Ureter (tissue), 1 donor: Measurements from ENCODE around the gene COX19. TPM values are rescaled to one million over a fixed set of nuclear protein-coding genes. Genes with fewer than 3 reads are reported as not detected.

Source experiments
- DNase-seq: peaks from one replicate; pipeline ENCODE4 v3.0.0-alpha.2; 2020; ENCODE audit warnings: low spot score
- total RNA-seq: library from RNA; stranded (reverse); gene quantifications from one replicate; pipeline ENCODE4 v1.2.4, GENCODE V29; 2023
- donor health status: DM: yes; HTN: yes; CAD: no.

COX19 gene
- total RNA-seq, 1 donor from 2014 or later: 14.6 TPM

GRCh38 chr7:992709-993607 lies 17.6 kb upstream of the COX19 start:
- peak; percentile 97 for DNase-seq

- no peak for DNase-seq
Measured at GRCh38 chr7:991729-992656, 16.6 kb upstream of the COX19 start.

GRCh38 chr7:990933-991728 lies 15.8 kb upstream of the COX19 start:
- no peak for DNase-seq

- DNase-seq: no peak
Measured at GRCh38 chr7:990352-990932, 15.1 kb upstream of the COX19 start.

GRCh38 chr7:988963-989529 lies 13.7 kb upstream of the COX19 start:
- DNase-seq: no peak

GRCh38 chr7:988426-988911 lies 13.1 kb upstream of the COX19 start:
- DNase-seq: no peak

- no peak for DNase-seq
Measured at GRCh38 chr7:987909-988308, 12.6 kb upstream of the COX19 start.

GRCh38 chr7:986766-987751 lies 11.7 kb upstream of the COX19 start:
- no peak for DNase-seq

GRCh38 chr7:985915-986741 lies 10.8 kb upstream of the COX19 start:
- no peak for DNase-seq

- no peak for DNase-seq
Measured at GRCh38 chr7:985127-985416, 9.7 kb upstream of the COX19 start.

- no peak for DNase-seq
Measured at GRCh38 chr7:984361-985126, 9.2 kb upstream of the COX19 start.

- DNase-seq: no peak
Measured at GRCh38 chr7:983616-984071, 8.3 kb upstream of the COX19 start.

- no peak for DNase-seq
Measured at GRCh38 chr7:983004-983615, 7.8 kb upstream of the COX19 start, which contains the start of gene CYP2W1. Gene CYP2W1 (plus strand): TSS chr7:983181. CDS start chr7:983212, 31 bp downstream.

- no peak for DNase-seq
Measured at GRCh38 chr7:982511-983003, 7.2 kb upstream of the COX19 start.

GRCh38 chr7:981793-982510 lies 6.6 kb upstream of the COX19 start:
- DNase-seq: no peak

- DNase-seq: no peak
Measured at GRCh38 chr7:979886-980571, 4.7 kb upstream of the COX19 start.
